H9 (cell line): ENCODE data around the gene TRAF7. TPM values are rescaled to one million over a fixed set of nuclear protein-coding genes. Genes with fewer than 3 reads are reported as not detected.

Source experiments
- DNase-seq: peaks from one replicate; pipeline ENCODE4 v3.0.0-alpha.2; 2017
- H2AFZ ChIP-seq: one replicate; pipeline ENCODE4 v1.6.1; 2013; ENCODE audit warnings: mild to moderate bottlenecking, low read length, control low read depth, moderate library complexity
- H2AK5ac ChIP-seq: 2 replicates; pipeline ENCODE4 v1.6.1; 2013; ENCODE audit warnings: low read length, control low read depth, mixed read lengths; ENCODE audit not compliant: insufficient read length
- H2BK120ac ChIP-seq: one replicate; pipeline ENCODE4 v1.6.1; 2013; ENCODE audit warnings: low read depth, mild to moderate bottlenecking, low read length, control low read depth, inconsistent platforms; ENCODE audit not compliant: poor library complexity, severe bottlenecking
- H2BK12ac ChIP-seq: 2 replicates; pipeline ENCODE4 v1.6.1; 2013; ENCODE audit warnings: low read length, control low read depth, mixed read lengths, low read depth; ENCODE audit not compliant: insufficient read length
- H2BK15ac ChIP-seq: 2 replicates; pipeline ENCODE4 v1.6.1; 2013; ENCODE audit warnings: low read depth, low read length, control low read depth
- H2BK20ac ChIP-seq: one replicate; pipeline ENCODE4 v1.6.1; 2013; ENCODE audit warnings: low read depth, mild to moderate bottlenecking, low read length, control low read depth, inconsistent platforms; ENCODE audit not compliant: poor library complexity, severe bottlenecking
- H2BK5ac ChIP-seq: 2 replicates; pipeline ENCODE4 v1.6.1; 2013; ENCODE audit warnings: low read length, control low read depth, mixed read lengths; ENCODE audit not compliant: insufficient read length
- H3K14ac ChIP-seq: 2 replicates; pipeline ENCODE4 v1.6.1; 2013; ENCODE audit warnings: low read length, control low read depth; ENCODE audit not compliant: insufficient read depth
- H3K18ac ChIP-seq: 2 replicates; pipeline ENCODE4 v1.6.1; 2013; ENCODE audit warnings: low read depth, mild to moderate bottlenecking, mixed read lengths, low read length, control low read depth; ENCODE audit not compliant: insufficient read length
- H3K23ac ChIP-seq: 2 replicates; pipeline ENCODE4 v1.6.1; 2013; ENCODE audit warnings: low read length, control low read depth, mixed read lengths, low read depth; ENCODE audit not compliant: insufficient read length
- H3K23me2 ChIP-seq: 2 replicates; pipeline ENCODE4 v1.6.1; 2013; ENCODE audit warnings: low read depth, mild to moderate bottlenecking, mixed read lengths, low read length, control low read depth; ENCODE audit not compliant: insufficient read length, poor library complexity, severe bottlenecking
- H3K27ac ChIP-seq: 2 replicates; pipeline ENCODE4 v1.5.1; 2013; ENCODE audit warnings: low read length, control low read depth, mixed read lengths, low read depth; ENCODE audit not compliant: insufficient read length
- H3K27me3 ChIP-seq: 2 replicates; pipeline ENCODE4 v1.6.1; 2013; ENCODE audit warnings: low read length, control low read depth, inconsistent platforms; ENCODE audit not compliant: insufficient read depth
- H3K4ac ChIP-seq: 2 replicates; pipeline ENCODE4 v1.6.1; 2013; ENCODE audit warnings: low read depth, mild to moderate bottlenecking, control low read depth, inconsistent platforms, low read length, moderate library complexity
- H3K4me1 ChIP-seq: 2 replicates; pipeline ENCODE4 v1.6.1; 2013; ENCODE audit warnings: low read length, control low read depth, inconsistent platforms; ENCODE audit not compliant: insufficient read depth
- H3K4me2 ChIP-seq: 2 replicates; pipeline ENCODE4 v1.6.1; 2013; ENCODE audit warnings: low read length, control low read depth, mixed read lengths; ENCODE audit not compliant: insufficient read length, insufficient read depth
- H3K56ac ChIP-seq: 2 replicates; pipeline ENCODE4 v1.6.1; 2013; ENCODE audit warnings: low read depth, mild to moderate bottlenecking, mixed read lengths, low read length, control low read depth; ENCODE audit not compliant: insufficient read length
- H3K79me1 ChIP-seq: 2 replicates; pipeline ENCODE4 v1.6.1; 2013; ENCODE audit warnings: low read depth, mild to moderate bottlenecking, moderate library complexity, low read length, control low read depth, inconsistent platforms; ENCODE audit not compliant: insufficient read depth, poor library complexity, severe bottlenecking
- H3K79me2 ChIP-seq: 2 replicates; pipeline ENCODE4 v1.6.1; 2013; ENCODE audit warnings: low read length, control low read depth, inconsistent platforms; ENCODE audit not compliant: insufficient read depth
- H3K9ac ChIP-seq: 2 replicates; pipeline ENCODE4 v1.6.1; 2013; ENCODE audit warnings: low read length, control low read depth, mixed read lengths; ENCODE audit not compliant: insufficient read length; ENCODE audit errors: extremely low read depth
- H3K9me3 ChIP-seq: one replicate; pipeline ENCODE4 v1.6.1; 2013; ENCODE audit warnings: low read depth, low read length, inconsistent platforms; ENCODE audit not compliant: control insufficient read depth
- H3T11ph ChIP-seq: one replicate; pipeline ENCODE4 v1.6.1; 2013; ENCODE audit warnings: mild to moderate bottlenecking, low read length, control low read depth, inconsistent platforms
- H4K20me1 ChIP-seq: one replicate; pipeline ENCODE4 v1.6.1; 2013; ENCODE audit not compliant: control insufficient read depth, insufficient read length, insufficient read depth
- H4K5ac ChIP-seq: 2 replicates; pipeline ENCODE4 v1.6.1; 2013; ENCODE audit warnings: low read depth, mild to moderate bottlenecking, mixed read lengths, low read length, control low read depth; ENCODE audit not compliant: insufficient read length
- H4K8ac ChIP-seq: replicated peaks from 2 replicates; pipeline ENCODE4 v1.6.1; 2013; ENCODE audit warnings: low read length, control low read depth, mixed read lengths, low read depth; ENCODE audit not compliant: insufficient read length
- H4K91ac ChIP-seq: 2 replicates; pipeline ENCODE4 v1.6.1; 2013; ENCODE audit warnings: low read depth, mild to moderate bottlenecking, moderate library complexity, mixed read lengths, low read length, control low read depth; ENCODE audit not compliant: insufficient read length
- H3K27ac Mint-ChIP-seq, 3 experiments: 2 replicates in 2 of 3; 3 replicates in 1 of 3; pipeline ENCODE4 v1.8.0; 2020 to 2021; ENCODE audit warnings: mixed read lengths in 3 of 3, mild to moderate bottlenecking in 1 of 3, moderate library complexity in 1 of 3
- H3K27me3 Mint-ChIP-seq: 2 replicates; pipeline ENCODE4 v1.8.0; 2021; ENCODE audit warnings: low read depth, mild to moderate bottlenecking, moderate library complexity, mixed read lengths
- H3K36me3 Mint-ChIP-seq, 3 experiments: 2 replicates in 2 of 3; 3 replicates in 1 of 3; pipeline ENCODE4 v1.8.0; 2020 to 2021; ENCODE audit warnings: low read depth in 3 of 3, mixed read lengths in 3 of 3; ENCODE audit not compliant: insufficient read depth in 1 of 3
- H3K4me1 Mint-ChIP-seq, 2 experiments: 2 replicates each; pipeline ENCODE4 v1.8.0; 2020; ENCODE audit warnings: mixed read lengths in 2 of 2
- H3K4me3 Mint-ChIP-seq, 2 experiments: 2 replicates in 1 of 2; 3 replicates in 1 of 2; pipeline ENCODE4 v1.8.0; 2020 to 2021; ENCODE audit warnings: mild to moderate bottlenecking in 2 of 2, mixed read lengths in 2 of 2, moderate library complexity in 1 of 2
- H3K9me3 Mint-ChIP-seq, 2 experiments: 2 replicates in 1 of 2; 3 replicates in 1 of 2; pipeline ENCODE4 v1.8.0; 2020; ENCODE audit warnings: mild to moderate bottlenecking in 2 of 2, mixed read lengths in 2 of 2, moderate library complexity in 1 of 2
- CTCF ChIP-seq: fragments of 200-600 bp; sonication (generic); conservative IDR thresholded peaks from 3 replicates; pipeline ENCODE4 v1.8.0; 2021; ENCODE audit warnings: antibody characterized with exemption, mild to moderate bottlenecking
- WGBS: extraction: QIAGEN DNeasy Blood & Tissue Kit; methylation state at CpG from one replicate; pipeline ENCODE4 v1.1.7; 2013; ENCODE audit warnings: missing lambda C conversion rate, low lambda C conversion rate, mixed read lengths; ENCODE audit not compliant: insufficient read length; ENCODE audit errors: extremely low coverage; 5-methylcytosine and 5-hydroxymethylcytosine counted together
- total RNA-seq: library from RNA; stranded (reverse); gene quantifications from 2 replicates; pipeline ENCODE4 v1.2.1, GENCODE V29; 2021

The TRAF7 gene
- total RNA-seq, 1 experiment from 2014 or later, result 108 TPM

GRCh38 chr16:2208308-2208707 lies 52.7 kb downstream of the TRAF7 start:
- Mint-ChIP-seq H3K4me3 (no peak overlapping the region), H3K27me3 (peaks cover 9% of the 10 kb centered on the region), H3K36me3 (peaks cover 14 to 44% (median 43%) of the 10 kb centered on the region in 3 experiments; a peak in 6 of 7 replicates), H3K4me1 (peaks cover 16 to 19% of the 10 kb centered on the region in 2 experiments), H3K27ac (peak overlapping the region in 1 of 3 experiments; percentile 15; a peak in 1 of 7 replicates), H3K9me3 (peaks cover 0 to 8% of the 10 kb centered on the region in 2 experiments; a peak in 1 of 5 replicates)
- H3K79me2 ChIP-seq, result peaks cover under 1% of the 10 kb centered on the region; the same call in 1 of the 2 replicates
- no peak overlapping the region for H2BK15ac ChIP-seq
- H3K4me2 ChIP-seq, result no peak overlapping the region
- no peak overlapping the region for H3K23ac ChIP-seq
- no peak overlapping the region for H2AFZ ChIP-seq
- no peak overlapping the region for H4K8ac ChIP-seq
- no peak overlapping the region for H4K91ac ChIP-seq
- H3K27me3 ChIP-seq, result no peaks in the 10 kb centered on the region
- H2BK5ac ChIP-seq, result no peak overlapping the region
- H3K27ac ChIP-seq, result no peak overlapping the region
- H2BK120ac ChIP-seq, result no peak overlapping the region
- no peak overlapping the region for H2AK5ac ChIP-seq
- DNase-seq, result no peak
- H3K14ac ChIP-seq, result no peak overlapping the region
- H3K79me1 ChIP-seq, result peaks cover 5% of the 10 kb centered on the region
- H4K20me1 ChIP-seq, result no peaks in the 10 kb centered on the region
- no peak overlapping the region for H3K9ac ChIP-seq
- no peaks in the 10 kb centered on the region for H3K9me3 ChIP-seq
- H3K4me1 ChIP-seq, result no peaks in the 10 kb centered on the region; the same call in 1 of the 2 replicates
- no CpG with 5 or more reads among the region's 23 CpGs for WGBS
- no peak overlapping the region for H4K5ac ChIP-seq
- H2BK12ac ChIP-seq, result no peak overlapping the region
- H2BK20ac ChIP-seq, result no peak overlapping the region
- no peak overlapping the region for H3T11ph ChIP-seq
- no peak overlapping the region for H3K18ac ChIP-seq
- TF ChIP-seq CTCF, result no peak
- peaks cover 13% of the 10 kb centered on the region for H3K23me2 ChIP-seq
- H3K56ac ChIP-seq, result no peak overlapping the region
- H3K4ac ChIP-seq, result no peak overlapping the region
